D721Med (cell line): ENCODE measurements around the gene SLITRK3.

ENCODE experiments used
- DNase-seq: peaks from one replicate; pipeline ENCODE4 v3.0.0; 2011; ENCODE audit warnings: low spot score; ENCODE audit not compliant: insufficient read length
- FAIRE-seq: peaks from 2 replicates; lab custom pipeline; 2011; peaks lifted over from hg19 to GRCh38; lab: Jason Lieb, UNC
- TF ChIP-seq, protein P1 (sequence below): IDR thresholded peaks from 2 replicates; pipeline ENCODE4 v1.5.1; 2012; ENCODE audit warnings: mild to moderate bottlenecking, control low read depth; ENCODE audit not compliant: insufficient read depth; ENCODE audit errors: missing control alignments

Gene SLITRK3

DNA sequence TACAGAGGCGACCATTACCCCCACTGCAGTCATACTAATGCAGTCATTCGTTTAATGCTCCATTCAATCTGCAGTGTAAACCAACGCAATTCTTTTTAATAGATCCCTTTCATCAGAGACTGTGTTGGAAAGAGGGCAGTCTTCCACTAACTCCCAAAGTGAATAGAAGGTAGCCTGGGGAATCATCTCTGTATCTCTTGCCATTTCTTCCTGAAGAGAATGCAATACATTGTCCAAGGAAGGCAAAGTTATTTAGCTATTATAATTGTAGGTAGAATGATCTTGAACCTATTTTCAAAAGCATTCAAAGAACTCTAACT lies 1.3 kb upstream of the SLITRK3 start:
- TF ChIP-seq, protein P1, sequence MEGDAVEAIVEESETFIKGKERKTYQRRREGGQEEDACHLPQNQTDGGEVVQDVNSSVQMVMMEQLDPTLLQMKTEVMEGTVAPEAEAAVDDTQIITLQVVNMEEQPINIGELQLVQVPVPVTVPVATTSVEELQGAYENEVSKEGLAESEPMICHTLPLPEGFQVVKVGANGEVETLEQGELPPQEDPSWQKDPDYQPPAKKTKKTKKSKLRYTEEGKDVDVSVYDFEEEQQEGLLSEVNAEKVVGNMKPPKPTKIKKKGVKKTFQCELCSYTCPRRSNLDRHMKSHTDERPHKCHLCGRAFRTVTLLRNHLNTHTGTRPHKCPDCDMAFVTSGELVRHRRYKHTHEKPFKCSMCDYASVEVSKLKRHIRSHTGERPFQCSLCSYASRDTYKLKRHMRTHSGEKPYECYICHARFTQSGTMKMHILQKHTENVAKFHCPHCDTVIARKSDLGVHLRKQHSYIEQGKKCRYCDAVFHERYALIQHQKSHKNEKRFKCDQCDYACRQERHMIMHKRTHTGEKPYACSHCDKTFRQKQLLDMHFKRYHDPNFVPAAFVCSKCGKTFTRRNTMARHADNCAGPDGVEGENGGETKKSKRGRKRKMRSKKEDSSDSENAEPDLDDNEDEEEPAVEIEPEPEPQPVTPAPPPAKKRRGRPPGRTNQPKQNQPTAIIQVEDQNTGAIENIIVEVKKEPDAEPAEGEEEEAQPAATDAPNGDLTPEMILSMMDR, result no peak
- no peak for FAIRE-seq
- no peak for DNase-seq

DNA sequence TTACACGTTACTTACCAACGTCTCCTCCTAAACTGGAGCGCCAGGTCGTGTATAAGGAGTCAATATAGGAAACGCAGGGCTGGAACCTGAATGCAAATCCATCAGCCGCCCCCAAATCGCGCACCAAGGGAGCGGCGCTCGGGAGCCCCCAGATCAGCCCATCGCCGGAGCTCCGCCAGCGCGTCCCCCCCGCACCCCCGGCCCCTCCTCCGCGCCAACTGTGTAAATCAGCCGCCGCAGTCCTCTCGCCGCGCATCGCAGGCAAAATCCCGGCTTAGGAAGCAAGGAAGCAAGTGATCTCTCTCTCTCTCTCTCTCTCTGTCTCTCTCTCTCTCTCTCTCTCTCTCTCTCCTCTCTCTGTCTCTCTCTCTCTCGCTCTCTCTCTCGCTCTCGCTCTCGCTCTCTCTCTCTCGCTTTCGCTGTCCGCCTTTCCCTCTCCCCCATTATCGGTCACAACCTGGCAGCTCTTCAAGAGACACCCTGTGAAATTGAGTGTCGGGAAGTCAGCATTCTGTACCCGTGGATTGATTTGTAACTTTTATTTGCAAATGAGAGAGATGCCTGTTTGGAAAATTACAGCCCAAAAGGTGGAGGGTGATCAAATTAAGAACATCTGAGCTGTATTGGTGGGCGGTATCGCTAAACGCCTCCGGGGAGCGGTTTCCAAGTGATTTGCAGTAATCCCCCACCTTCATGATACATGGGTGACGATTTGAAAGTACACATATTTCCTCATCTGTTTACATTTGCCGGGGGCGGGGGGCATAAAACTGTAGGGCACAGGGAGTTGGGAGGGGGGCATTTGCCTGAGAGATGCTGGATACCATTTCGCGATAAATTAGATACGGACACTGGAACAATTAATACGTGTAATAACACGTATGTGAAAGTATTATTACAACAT lies 645 bp upstream of the SLITRK3 start:
- FAIRE-seq (no peak), DNase-seq (no peak)
- TF ChIP-seq, protein P1, result no peak

DNA sequence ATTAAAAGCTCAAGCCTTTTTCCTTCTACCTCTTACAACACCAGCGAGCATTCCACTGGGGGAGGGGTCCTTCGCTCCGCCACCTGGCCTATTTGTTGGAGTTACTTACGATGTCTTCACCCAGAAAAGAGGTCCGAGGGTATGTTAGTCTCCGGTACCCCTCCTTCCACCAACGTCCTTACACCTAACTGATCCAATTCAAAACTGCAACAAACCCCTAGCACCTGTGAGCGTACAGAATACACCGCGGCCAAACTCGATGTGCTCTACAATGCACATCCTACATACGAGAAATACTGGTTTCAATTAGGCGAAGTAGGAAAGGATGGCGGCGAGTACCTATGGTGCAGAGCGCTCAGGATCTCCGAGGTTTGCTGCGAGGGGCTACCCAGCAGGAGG lies 944 bp downstream of the SLITRK3 start:
- no peak for FAIRE-seq
- no peak for DNase-seq
- TF ChIP-seq, protein P1, result no peak

DNA sequence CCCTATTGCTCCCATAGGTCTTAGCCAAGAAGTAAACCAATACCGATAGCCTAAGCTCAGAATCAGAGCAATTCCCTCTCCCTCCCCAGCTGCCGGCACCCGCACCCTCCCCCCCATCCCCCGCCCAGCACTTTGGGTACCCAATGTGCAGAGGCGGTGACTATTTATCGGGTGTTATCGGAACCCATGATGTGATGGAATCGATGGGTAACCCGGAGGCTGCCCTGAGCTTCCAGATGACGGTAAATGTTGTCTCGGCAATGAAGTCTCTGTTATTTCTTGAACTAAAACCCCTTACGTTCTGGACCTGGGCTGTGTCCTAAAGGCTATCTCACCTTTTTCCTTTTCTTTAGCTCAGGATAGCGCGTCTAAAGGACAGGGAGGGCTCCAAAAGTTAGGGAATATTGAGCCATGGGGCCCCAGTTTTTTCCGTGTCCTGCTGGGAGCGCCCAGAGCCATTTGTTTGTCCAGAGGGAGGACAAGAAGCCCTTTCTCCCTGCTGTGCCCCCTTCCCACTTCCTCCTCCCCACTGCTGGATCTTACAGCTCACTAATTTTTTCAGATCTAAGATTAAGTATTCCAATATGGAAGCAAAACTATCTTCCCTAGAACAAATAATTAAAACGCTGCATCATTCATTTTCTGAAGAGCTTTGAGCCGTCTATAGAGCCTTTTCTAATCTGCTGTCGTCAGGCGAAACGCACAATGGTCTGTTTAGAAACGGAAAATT lies 1.5 kb downstream of the SLITRK3 start:
- FAIRE-seq, result no peak
- TF ChIP-seq, protein P1, result no peak
- DNase-seq, result no peak

DNA sequence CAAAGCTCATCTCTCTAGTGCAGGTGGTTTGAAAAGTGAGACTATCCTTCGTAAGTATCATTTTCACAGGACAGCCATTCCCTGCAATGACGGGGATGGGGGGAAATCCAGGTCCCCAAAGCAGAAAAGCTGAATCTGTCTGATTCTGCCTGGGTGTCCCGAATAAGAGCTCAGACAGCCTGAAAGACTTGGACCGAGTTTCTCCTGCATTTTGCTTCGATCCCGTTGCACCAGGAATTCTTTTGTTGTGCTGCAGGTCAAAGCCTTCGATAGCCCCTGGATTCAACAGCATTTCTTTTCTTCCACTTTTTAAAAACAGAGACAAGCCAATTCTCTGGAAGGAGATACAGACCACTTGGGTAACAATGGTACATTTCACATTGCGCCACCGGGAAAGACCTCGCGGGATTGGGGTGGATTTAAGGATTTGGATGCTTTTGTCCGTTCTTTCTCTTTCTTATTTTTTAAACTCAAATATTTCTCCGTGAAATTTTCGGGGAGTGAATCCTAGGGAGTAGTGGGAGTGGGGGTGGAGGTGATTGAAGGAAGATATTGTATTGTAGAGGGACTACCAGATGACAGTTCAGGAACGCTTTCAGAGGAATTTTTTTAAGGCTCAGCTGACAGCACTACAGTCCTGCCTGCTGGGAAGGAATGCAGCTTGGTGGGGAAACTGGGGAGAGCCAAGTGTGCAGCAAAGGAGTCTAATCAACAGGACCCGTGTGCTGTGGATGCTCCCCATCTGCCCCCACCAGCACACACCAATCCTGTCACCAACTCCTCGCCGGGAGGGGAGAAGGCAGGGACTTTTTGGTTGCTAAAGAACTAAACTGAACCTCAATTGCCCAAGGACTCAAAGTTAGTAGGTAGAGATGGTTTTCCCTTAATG lies 2.6 kb downstream of the SLITRK3 start:
- FAIRE-seq, result no peak
- DNase-seq, result no peak
- TF ChIP-seq, protein P1, result no peak

DNA sequence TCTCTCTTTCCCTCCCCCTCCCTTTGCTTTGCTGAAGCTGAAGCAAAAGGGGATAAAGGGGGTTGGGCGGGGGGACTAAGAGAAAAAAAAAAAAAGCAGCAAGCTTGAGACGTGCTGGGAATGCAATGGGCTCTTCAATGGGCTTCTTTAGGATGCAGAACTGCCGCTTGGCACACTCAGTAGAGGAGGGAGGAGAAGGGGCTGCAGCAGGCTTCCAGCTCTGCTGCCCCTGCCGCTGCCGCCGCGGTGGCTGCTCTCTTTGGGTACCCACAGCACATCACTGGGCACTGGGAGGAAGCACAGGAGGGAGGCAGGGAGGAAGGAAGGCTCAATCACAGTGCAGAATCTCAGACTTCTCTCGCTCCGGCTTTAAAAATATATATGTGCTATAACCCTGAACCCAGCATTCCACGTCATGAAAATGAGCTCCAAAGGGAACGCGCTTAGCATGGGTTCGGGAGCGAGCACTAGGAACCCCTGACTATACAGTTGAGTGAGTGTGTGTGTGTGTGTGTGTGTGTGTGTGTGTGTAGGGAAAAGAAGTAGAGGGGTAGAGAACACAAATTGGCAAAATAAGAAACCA lies 3.5 kb downstream of the SLITRK3 start:
- TF ChIP-seq, protein P1, result no peak
- DNase-seq, result no peak
- no peak for FAIRE-seq
